T-helper 2 cell (primary cell): ENCODE data around the gene PTGES3.

Experiments used
- DNase-seq, 5 experiments: peaks; one replicate each; pipeline versions ENCODE4 v3.0.0 to v3.0.0-alpha.2; 2012 to 2022

Gene PTGES3

GRCh38 chr12:56628671-56629458 lies 59.2 kb downstream of the PTGES3 start:
- DNase-seq = peak in 4 of 5 experiments; percentile 22 to 77 (median 63)

- DNase-seq = no peak
These were observed 61.4 kb downstream of the PTGES3 start for GRCh38 chr12:56626701-56627100.

- no peak for DNase-seq
These were observed 65.5 kb downstream of the PTGES3 start for GRCh38 chr12:56622535-56622934.

- no peak for DNase-seq
These were observed 71.2 kb downstream of the PTGES3 start for GRCh38 chr12:56616925-56617324.

- DNase-seq = no peak
These were observed 71.8 kb downstream of the PTGES3 start for GRCh38 chr12:56616244-56616643.

GRCh38 chr12:56614627-56615026 lies 73.5 kb downstream of the PTGES3 start:
- DNase-seq = no peak
